Ishikawa (cell line): Measurements from ENCODE around the gene SKI.

Source experiments
- CEBPB ChIP-seq: IDR thresholded peaks from 2 replicates; pipeline ENCODE4 v1.6.1; 2012
- CREB1 ChIP-seq: IDR thresholded peaks from 2 replicates; pipeline ENCODE4 v1.6.1; 2012; ENCODE audit warnings: low read depth
- EGR1 ChIP-seq: IDR thresholded peaks from 2 replicates; pipeline ENCODE4 v1.6.1; 2012
- EP300 ChIP-seq: IDR thresholded peaks from 2 replicates; pipeline ENCODE4 v1.6.1; 2012; ENCODE audit warnings: borderline replicate concordance
- FOXM1 ChIP-seq: IDR thresholded peaks from 2 replicates; pipeline ENCODE4 v1.6.1; 2012; ENCODE audit warnings: low read depth, borderline replicate concordance
- NFIC ChIP-seq: IDR thresholded peaks from 2 replicates; pipeline ENCODE4 v1.6.1; 2012
- RAD21 ChIP-seq: IDR thresholded peaks from 2 replicates; pipeline ENCODE4 v1.6.1; 2012; ENCODE audit warnings: low read depth
- TAF1 ChIP-seq: IDR thresholded peaks from 2 replicates; pipeline ENCODE4 v1.6.1; 2012; ENCODE audit warnings: low read depth, mild to moderate bottlenecking
- TCF12 ChIP-seq: IDR thresholded peaks from 2 replicates; pipeline ENCODE4 v1.6.1; 2012; ENCODE audit warnings: low read depth
- TEAD4 ChIP-seq: IDR thresholded peaks from 2 replicates; pipeline ENCODE4 v1.6.1; 2012
- YY1 ChIP-seq: IDR thresholded peaks from 2 replicates; pipeline ENCODE4 v1.6.1; 2012; ENCODE audit warnings: low read depth
- ZBTB7A ChIP-seq: IDR thresholded peaks from 2 replicates; pipeline ENCODE4 v1.6.1; 2012; ENCODE audit warnings: low read depth
- TF ChIP-seq, protein P1 (sequence below): IDR thresholded peaks from 2 replicates; pipeline ENCODE4 v1.6.1; 2012
- TF ChIP-seq, protein P2 (sequence below): IDR thresholded peaks from 2 replicates; pipeline ENCODE4 v1.6.1; 2012; ENCODE audit warnings: low read depth, mild to moderate bottlenecking
- TF ChIP-seq, protein P3 (sequence below): IDR thresholded peaks from 2 replicates; pipeline ENCODE4 v1.6.1; 2012

The SKI gene

DNA sequence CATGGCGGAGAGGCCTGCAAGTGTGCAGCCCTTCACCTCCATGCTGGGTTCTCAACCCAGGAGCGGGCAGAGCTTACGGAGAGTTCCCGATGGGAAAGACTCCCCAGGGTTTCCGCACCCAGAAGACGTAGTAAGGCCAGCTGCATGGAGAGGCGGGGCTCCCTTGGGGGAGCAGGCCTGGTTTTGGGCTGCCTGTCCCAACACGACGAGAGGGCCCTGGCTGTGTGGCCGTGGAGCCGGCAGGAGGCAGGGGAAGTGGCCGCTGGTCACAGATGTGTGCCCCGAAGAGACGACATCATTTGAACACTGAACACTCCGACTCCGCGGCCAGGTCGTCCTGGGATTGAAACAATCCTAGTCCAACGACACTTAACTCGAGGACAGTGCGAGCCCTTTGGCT lies 106.2 kb downstream of the SKI start:
- TF ChIP-seq CREB1 = no peak
- no peak for TF ChIP-seq FOXM1
- TF ChIP-seq TCF12 = no peak
- no peak for TF ChIP-seq ZBTB7A
- TF ChIP-seq, protein P1, sequence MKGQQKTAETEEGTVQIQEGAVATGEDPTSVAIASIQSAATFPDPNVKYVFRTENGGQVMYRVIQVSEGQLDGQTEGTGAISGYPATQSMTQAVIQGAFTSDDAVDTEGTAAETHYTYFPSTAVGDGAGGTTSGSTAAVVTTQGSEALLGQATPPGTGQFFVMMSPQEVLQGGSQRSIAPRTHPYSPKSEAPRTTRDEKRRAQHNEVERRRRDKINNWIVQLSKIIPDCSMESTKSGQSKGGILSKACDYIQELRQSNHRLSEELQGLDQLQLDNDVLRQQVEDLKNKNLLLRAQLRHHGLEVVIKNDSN = no peak
- TF ChIP-seq NFIC = no peak
- TF ChIP-seq TEAD4 = no peak
- TF ChIP-seq EGR1 = no peak

DNA sequence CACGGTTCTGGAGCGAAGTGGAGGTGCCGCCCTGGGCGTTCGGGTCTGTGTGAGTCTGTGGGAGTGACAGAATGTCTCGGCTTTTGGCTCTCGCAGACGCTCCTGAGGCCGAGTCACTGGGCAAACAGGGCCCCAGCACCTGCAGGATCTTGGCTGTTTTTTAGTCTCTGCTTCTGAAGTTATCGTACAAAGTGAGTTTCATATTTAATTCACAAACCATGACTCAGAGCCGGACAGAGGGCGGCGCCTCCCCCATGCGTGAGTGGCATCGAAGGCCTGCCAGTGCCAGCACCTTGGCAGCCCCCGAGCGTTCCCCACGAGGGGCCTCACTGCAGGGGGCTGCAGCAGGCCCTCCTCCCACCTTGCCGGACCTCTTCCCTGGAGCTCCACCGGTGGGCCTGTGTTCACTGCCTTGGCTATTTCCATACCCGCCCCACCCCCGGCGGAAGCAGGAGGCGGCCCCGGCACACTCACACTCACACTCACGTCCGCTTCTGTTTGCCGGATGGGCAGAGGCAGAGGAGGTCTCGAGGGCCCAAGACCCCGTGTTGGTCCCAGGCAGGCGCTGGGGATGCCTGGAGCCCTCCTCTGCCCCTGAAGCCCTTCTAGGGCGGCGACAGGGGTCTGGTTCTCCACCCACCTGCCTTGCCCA lies 106.9 kb downstream of the SKI start:
- TF ChIP-seq EP300 (no peak), TEAD4 (no peak), RAD21 (no peak), TCF12 (no peak), FOXM1 (no peak), YY1 (no peak), NFIC (no peak), TAF1 (no peak), EGR1 (no peak), ZBTB7A (no peak), CEBPB (no peak), CREB1 (no peak)
- TF ChIP-seq, protein P1 = no peak
- TF ChIP-seq, protein P2, sequence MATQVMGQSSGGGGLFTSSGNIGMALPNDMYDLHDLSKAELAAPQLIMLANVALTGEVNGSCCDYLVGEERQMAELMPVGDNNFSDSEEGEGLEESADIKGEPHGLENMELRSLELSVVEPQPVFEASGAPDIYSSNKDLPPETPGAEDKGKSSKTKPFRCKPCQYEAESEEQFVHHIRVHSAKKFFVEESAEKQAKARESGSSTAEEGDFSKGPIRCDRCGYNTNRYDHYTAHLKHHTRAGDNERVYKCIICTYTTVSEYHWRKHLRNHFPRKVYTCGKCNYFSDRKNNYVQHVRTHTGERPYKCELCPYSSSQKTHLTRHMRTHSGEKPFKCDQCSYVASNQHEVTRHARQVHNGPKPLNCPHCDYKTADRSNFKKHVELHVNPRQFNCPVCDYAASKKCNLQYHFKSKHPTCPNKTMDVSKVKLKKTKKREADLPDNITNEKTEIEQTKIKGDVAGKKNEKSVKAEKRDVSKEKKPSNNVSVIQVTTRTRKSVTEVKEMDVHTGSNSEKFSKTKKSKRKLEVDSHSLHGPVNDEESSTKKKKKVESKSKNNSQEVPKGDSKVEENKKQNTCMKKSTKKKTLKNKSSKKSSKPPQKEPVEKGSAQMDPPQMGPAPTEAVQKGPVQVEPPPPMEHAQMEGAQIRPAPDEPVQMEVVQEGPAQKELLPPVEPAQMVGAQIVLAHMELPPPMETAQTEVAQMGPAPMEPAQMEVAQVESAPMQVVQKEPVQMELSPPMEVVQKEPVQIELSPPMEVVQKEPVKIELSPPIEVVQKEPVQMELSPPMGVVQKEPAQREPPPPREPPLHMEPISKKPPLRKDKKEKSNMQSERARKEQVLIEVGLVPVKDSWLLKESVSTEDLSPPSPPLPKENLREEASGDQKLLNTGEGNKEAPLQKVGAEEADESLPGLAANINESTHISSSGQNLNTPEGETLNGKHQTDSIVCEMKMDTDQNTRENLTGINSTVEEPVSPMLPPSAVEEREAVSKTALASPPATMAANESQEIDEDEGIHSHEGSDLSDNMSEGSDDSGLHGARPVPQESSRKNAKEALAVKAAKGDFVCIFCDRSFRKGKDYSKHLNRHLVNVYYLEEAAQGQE = no peak
- TF ChIP-seq, protein P3, sequence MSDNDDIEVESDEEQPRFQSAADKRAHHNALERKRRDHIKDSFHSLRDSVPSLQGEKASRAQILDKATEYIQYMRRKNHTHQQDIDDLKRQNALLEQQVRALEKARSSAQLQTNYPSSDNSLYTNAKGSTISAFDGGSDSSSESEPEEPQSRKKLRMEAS = no peak

DNA sequence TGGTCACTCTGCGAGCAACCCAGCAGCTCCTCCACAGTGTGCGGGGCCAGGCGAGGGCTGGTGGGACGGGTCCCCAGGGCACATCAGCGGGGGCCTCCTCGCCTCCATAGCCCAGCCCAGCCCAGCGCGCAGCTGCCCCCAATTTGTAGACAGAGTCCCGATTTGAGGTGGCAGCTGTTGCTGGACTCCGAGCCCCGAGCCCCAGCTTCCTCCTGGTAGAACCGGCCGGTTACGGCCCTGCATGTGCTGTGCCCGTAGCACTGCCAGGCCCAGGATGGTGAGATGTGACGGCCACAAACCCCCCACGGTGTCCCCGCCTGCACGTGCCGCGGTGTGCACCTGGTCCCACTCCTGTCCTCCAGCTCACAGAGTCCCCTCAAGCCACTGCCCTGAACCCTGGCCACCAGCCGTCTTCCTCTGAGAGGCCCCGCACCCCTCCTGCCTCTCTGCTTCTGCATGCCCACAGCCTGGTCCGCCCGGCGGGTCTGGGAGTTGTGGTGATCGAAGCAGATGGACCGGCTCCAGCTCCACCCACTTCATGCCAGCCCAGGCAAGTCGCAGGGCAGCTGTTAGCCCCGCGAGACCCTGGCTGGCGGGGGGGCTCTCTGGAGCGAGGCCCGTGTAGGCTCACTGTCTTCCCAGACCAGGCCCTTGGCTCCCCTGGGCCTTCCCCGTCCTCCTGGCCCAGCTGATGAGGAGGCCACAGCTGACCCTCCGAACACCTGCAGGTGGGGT lies 107.8 kb downstream of the SKI start:
- no peak for TF ChIP-seq RAD21
- TF ChIP-seq ZBTB7A = no peak
- TF ChIP-seq, protein P1 = no peak
- TF ChIP-seq YY1 = no peak
- no peak for TF ChIP-seq TCF12
- TF ChIP-seq FOXM1 = no peak
- TF ChIP-seq CEBPB = no peak
- TF ChIP-seq NFIC = no peak
- TF ChIP-seq, protein P2 = no peak
- TF ChIP-seq CREB1 = no peak
- no peak for TF ChIP-seq EP300
- TF ChIP-seq, protein P3 = no peak
- no peak for TF ChIP-seq TEAD4
- TF ChIP-seq TAF1 = no peak
- no peak for TF ChIP-seq EGR1

DNA sequence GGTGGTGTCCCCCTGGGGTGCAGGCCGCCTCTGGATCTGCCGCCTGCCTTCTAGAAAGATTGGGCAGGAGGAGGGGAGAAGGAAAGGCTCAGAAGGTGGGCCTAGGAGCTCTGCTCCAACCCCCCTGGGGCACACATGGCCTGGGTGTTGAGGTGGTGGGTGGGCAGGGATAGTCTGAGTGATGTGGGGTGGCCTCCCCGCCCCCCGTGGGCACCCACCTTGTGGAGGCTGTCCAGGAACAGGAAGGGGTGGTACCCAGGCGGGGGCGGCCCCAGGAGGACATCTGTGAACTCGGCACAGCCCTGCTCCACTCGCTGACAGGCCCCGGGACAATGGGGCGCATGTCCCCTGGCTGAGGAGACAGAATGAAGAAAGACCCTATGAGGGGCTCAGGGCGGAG lies 108.4 kb downstream of the SKI start:
- TF ChIP-seq, protein P1 = no peak
- TF ChIP-seq, protein P2 = no peak
- no peak for TF ChIP-seq YY1
- TF ChIP-seq, protein P3 = no peak
- TF ChIP-seq FOXM1 = no peak
- TF ChIP-seq CEBPB = no peak
- no peak for TF ChIP-seq ZBTB7A
- no peak for TF ChIP-seq EGR1
